Lower leg skin (tissue), 4 donors: Measurements from ENCODE around the gene SCIMP. TPM values are rescaled to one million over a fixed set of nuclear protein-coding genes. Genes with fewer than 3 reads are reported as not detected.
A peak's percentile ranks its signal among the peaks of the same experiment; 100 is the strongest.

Source experiments
- DNase-seq, 2 donors: peaks; one replicate each; pipeline ENCODE4 v3.0.0-alpha.2; 2019; ENCODE audit warnings: low spot score in 2 of 2
- H3K4me3 ChIP-seq: fragments of 200-600 bp; sonication (generic); 2 replicates; pipeline ENCODE4 v1.5.1; 2017; ENCODE audit warnings: mild to moderate bottlenecking, low read depth; ENCODE audit not compliant: poor library complexity, severe bottlenecking
- POLR2A ChIP-seq, 2 donors: fragments of 450-650 bp; IDR thresholded peaks; one replicate each; pipeline ENCODE4 v1.6.1; 2016 to 2017; ENCODE audit warnings: antibody characterized with exemption in 2 of 2, mild to moderate bottlenecking in 1 of 2, moderate library complexity in 1 of 2
- WGBS, 2 donors: methylation state at CpG; one replicate each; pipeline ENCODE4 v1.1.5; 2018; 5-methylcytosine and 5-hydroxymethylcytosine counted together
- intact Hi-C: fragments of 100-400 bp; cut with DNase I; formaldehyde crosslinking; loops from one replicate; pipeline ENCODE4 v1.15.0; 2023; ENCODE audit warnings: low total_unique reads
- total RNA-seq, 4 donors: library from RNA; depleted of rRNA; stranded (reverse); fragments of >200 nt; gene quantifications; one replicate each; pipeline ENCODE4 v1.1.0, GENCODE V29; 2016
- TF ChIP-seq, protein P1 (sequence below), 3 donors: fragments of 450-650 bp; IDR thresholded peaks; one replicate each; pipeline ENCODE4 v1.5.1; 2016; ENCODE audit warnings: antibody characterized with exemption in 3 of 3, mild to moderate bottlenecking in 3 of 3, moderate library complexity in 2 of 3

SCIMP gene
- under 1 TPM in 3 of 4 donors, not detected in 1; 0.46 to 0.97 (median 0.71) TPM for total RNA-seq

- no peak for TF ChIP-seq POLR2A (IDR thresholded peaks at IDR 0.05)
- TF ChIP-seq, protein P1, sequence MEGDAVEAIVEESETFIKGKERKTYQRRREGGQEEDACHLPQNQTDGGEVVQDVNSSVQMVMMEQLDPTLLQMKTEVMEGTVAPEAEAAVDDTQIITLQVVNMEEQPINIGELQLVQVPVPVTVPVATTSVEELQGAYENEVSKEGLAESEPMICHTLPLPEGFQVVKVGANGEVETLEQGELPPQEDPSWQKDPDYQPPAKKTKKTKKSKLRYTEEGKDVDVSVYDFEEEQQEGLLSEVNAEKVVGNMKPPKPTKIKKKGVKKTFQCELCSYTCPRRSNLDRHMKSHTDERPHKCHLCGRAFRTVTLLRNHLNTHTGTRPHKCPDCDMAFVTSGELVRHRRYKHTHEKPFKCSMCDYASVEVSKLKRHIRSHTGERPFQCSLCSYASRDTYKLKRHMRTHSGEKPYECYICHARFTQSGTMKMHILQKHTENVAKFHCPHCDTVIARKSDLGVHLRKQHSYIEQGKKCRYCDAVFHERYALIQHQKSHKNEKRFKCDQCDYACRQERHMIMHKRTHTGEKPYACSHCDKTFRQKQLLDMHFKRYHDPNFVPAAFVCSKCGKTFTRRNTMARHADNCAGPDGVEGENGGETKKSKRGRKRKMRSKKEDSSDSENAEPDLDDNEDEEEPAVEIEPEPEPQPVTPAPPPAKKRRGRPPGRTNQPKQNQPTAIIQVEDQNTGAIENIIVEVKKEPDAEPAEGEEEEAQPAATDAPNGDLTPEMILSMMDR (IDR thresholded peaks at IDR 0.05) = no peak
- intact Hi-C loops = no loop called here
- no peak within 1 kb of the TSS for H3K4me3 ChIP-seq
- peak; percentile 31 to 81 for DNase-seq
- 86 to 90% methylated on average over 17 to 19 of the region's 19 CpGs for WGBS, 2 donors
These were observed at the start of gene SCIMP for GRCh38 chr17:5234645-5235576. Gene SCIMP, minus strand, starts transcription at chr17:5234860. Its CDS starts 105 bp downstream, at chr17:5234755.

GRCh38 chr17:5283571-5284315, 49.1 kb upstream of the SCIMP start:
- DNase-seq = no peak
- TF ChIP-seq, protein P1 (IDR thresholded peaks at IDR 0.05) = no peak
- TF ChIP-seq POLR2A (IDR thresholded peaks at IDR 0.05) = no peak
- intact Hi-C loops = no loop called here
- 32 to 37% methylated on average over 5 of the region's 5 CpGs for WGBS, 2 donors
- no peak overlapping the region for H3K4me3 ChIP-seq

DNA sequence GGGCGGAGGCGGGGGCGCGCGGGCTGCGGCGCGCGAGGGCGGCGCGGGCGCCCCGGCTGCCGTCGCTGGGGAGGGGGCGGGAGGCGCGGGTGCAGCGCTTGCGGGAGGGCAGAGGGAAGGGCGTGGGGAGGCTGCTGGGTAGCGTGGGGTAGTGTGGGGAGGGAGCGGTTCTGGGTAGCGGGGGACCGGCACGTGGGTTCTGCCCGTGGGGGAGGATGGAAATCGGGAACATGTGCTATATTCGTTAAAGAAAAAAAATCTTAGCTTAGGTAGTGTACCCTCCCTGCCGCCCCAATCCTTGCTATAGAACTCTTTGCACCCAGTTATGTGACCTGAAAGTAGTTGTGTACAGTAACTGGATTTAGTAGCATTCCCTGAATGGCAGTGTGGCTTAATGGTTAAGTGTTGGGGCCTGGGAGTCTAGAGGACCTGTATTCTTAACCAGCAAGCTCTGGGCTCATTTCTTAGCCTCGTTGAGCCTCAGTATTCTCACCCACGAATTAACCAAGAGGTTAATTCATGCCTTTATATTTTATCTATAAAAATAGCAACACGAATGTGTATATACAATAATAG, 48.1 kb upstream of the SCIMP start:
- peak in 1 of 2 donors; percentile 85 for DNase-seq
- intact Hi-C loops = no loop called here
- TF ChIP-seq POLR2A (IDR thresholded peaks at IDR 0.05) = no peak
- 3 to 4% methylated on average over 19 to 33 of the region's 34 CpGs for WGBS, 2 donors
- peak overlapping the region; percentile 63 for H3K4me3 ChIP-seq

- TF ChIP-seq, protein P1 (IDR thresholded peaks at IDR 0.05) = no peak
- 1 to 2% methylated on average over 18 to 90 of the region's 98 CpGs for WGBS, 2 donors
- peak; percentile 83 to 98 for DNase-seq
- intact Hi-C loops = no loop called here
- peak within 1 kb of the TSS; percentile 63 for H3K4me3 ChIP-seq
These were observed 47.4 kb upstream of the SCIMP start, which contains the start of gene RABEP1 for GRCh38 chr17:5281814-5282641. Gene RABEP1, plus strand, starts transcription at chr17:5282284. Its CDS starts 203 bp downstream, at chr17:5282487.

DNA sequence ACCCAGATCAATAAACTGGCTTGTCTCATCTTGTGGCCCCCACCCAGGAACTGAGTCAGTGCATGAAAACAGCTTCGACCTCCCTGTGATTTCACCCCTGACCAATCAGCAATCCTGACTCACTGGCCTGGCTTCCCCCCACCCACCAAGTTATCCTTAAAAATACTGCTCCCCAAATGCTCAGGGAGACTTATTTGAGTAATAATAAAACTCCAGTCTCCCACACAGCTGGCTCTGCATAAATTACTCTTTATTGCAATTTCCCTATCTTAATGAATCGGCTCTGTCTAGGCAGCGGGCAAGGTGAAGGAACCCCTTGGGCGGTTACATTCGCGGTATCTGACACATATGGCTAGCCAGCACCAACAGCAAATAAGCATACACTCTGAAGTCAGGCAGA, 37.7 kb upstream of the SCIMP start:
- TF ChIP-seq POLR2A (IDR thresholded peaks at IDR 0.05) = no peak
- TF ChIP-seq, protein P1 (IDR thresholded peaks at IDR 0.05) = no peak
- intact Hi-C loops = no loop called here
- 53 to 66% methylated on average over 6 of the region's 6 CpGs for WGBS, 2 donors

More for the DNA sequence above, 37.7 kb upstream of the SCIMP start:
- no peak overlapping the region for H3K4me3 ChIP-seq
- DNase-seq = peak in 1 of 2 donors; percentile 42
